PC-3 (cell line): ENCODE data around the gene HAO1. TPM values are rescaled to one million over a fixed set of nuclear protein-coding genes. Genes with fewer than 3 reads are reported as not detected.

Source experiments
- ATAC-seq: fragments of 200-7000 bp; cut with Tn5 transposase; 2 replicates; pipeline ENCODE4 v1.9.1; 2020; ENCODE audit warnings: mild to moderate bottlenecking, moderate library complexity
- BruUV-seq: library from RNA; stranded (reverse); fragments of 400-500 nt; replicated peaks from 2 replicates; lab custom pipeline; 2021; lab: Mats Ljungman, UMichigan
- CTCF ChIA-PET: fragments of 300-600 bp; sonication (Branson Sonifier 250); formaldehyde crosslinking; loops from one replicate; lab custom pipeline; 2022; ENCODE audit warnings: antibody characterized with exemption; lab: Charles Lee
- POLR2A ChIA-PET: fragments of 300-600 bp; sonication (Branson Sonifier 250); formaldehyde crosslinking; loops from one replicate; lab custom pipeline; 2022; ENCODE audit warnings: antibody characterized with exemption; ENCODE audit not compliant: unreplicated experiment; lab: Charles Lee
- DNase-seq: peaks from one replicate; pipeline ENCODE4 v3.0.0-alpha.2; 2015
- H2AFZ ChIP-seq: fragments of 300-600 bp; sonication (generic); 2 replicates; pipeline ENCODE4 v1.6.0; 2016; ENCODE audit warnings: antibody characterized with exemption, low read length
- H3F3A ChIP-seq: fragments of 300-600 bp; sonication (generic); one replicate; pipeline ENCODE4 v1.6.0; 2017; ENCODE audit warnings: antibody characterized with exemption, low read length, control low read depth, mild to moderate bottlenecking; ENCODE audit not compliant: unreplicated experiment
- H3K27ac ChIP-seq: fragments of 300-600 bp; sonication (generic); 2 replicates; pipeline ENCODE4 v1.5.1; 2016; ENCODE audit warnings: mild to moderate bottlenecking, low read length
- H3K27me3 ChIP-seq: fragments of 300-600 bp; sonication (generic); 2 replicates; pipeline ENCODE4 v1.6.1; 2016; ENCODE audit warnings: low read length, mixed read lengths
- H3K36me3 ChIP-seq: fragments of 300-600 bp; sonication (generic); 2 replicates; pipeline ENCODE4 v1.6.1; 2016; ENCODE audit warnings: low read depth, mixed run types, low read length, mixed read lengths
- H3K4me1 ChIP-seq: fragments of 300-600 bp; sonication (generic); 2 replicates; pipeline ENCODE4 v1.5.1; 2016; ENCODE audit warnings: low read length; ENCODE audit not compliant: insufficient read depth
- H3K4me2 ChIP-seq: fragments of 300-600 bp; sonication (generic); 2 replicates; pipeline ENCODE4 v1.6.0; 2016; ENCODE audit warnings: low read length
- H3K4me3 ChIP-seq: fragments of 300-600 bp; sonication (generic); 2 replicates; pipeline ENCODE4 v1.5.1; 2016; ENCODE audit warnings: mild to moderate bottlenecking, low read length, mixed read lengths
- H3K79me2 ChIP-seq: fragments of 300-600 bp; sonication (generic); 2 replicates; pipeline ENCODE4 v1.6.1; 2017; ENCODE audit warnings: low read length, mixed read lengths
- H3K9ac ChIP-seq: fragments of 300-600 bp; sonication (generic); 2 replicates; pipeline ENCODE4 v1.6.0; 2016; ENCODE audit warnings: mild to moderate bottlenecking, low read length
- H3K9me2 ChIP-seq: fragments of 300-600 bp; sonication (generic); replicated peaks from 2 replicates; pipeline ENCODE4 v1.6.1; 2016; ENCODE audit warnings: mixed run types, low read length, mixed read lengths
- H3K9me3 ChIP-seq: fragments of 300-600 bp; sonication (generic); 2 replicates; pipeline ENCODE4 v1.6.1; 2016; ENCODE audit warnings: low read length, mixed read lengths
- H4K20me1 ChIP-seq: fragments of 300-600 bp; sonication (generic); 2 replicates; pipeline ENCODE4 v1.6.1; 2016; ENCODE audit warnings: low read length, mixed read lengths
- CTCF ChIP-seq: fragments of 300-600 bp; sonication (generic); conservative IDR thresholded peaks from 2 replicates; pipeline ENCODE4 v1.5.1; 2017; ENCODE audit warnings: antibody characterized with exemption, low read depth, mild to moderate bottlenecking, low read length
- EZH2 ChIP-seq: fragments of 300-600 bp; sonication (generic); IDR thresholded peaks from one replicate; pipeline ENCODE4 v1.6.1; 2017; ENCODE audit warnings: antibody characterized with exemption, mild to moderate bottlenecking, low read length; ENCODE audit not compliant: unreplicated experiment
- EZH2phosphoT487 ChIP-seq: fragments of 300-600 bp; sonication (generic); IDR thresholded peaks from 2 replicates; pipeline ENCODE4 v1.6.1; 2018; ENCODE audit warnings: mild to moderate bottlenecking, antibody characterized with exemption, low read length, borderline replicate concordance
- intact Hi-C: fragments of 100-400 bp; cut with micrococcal nuclease; formaldehyde crosslinking; loops from 2 replicates; pipeline ENCODE4 v1.9.0; 2023
- total RNA-seq: library from RNA; depleted of rRNA; stranded (reverse); fragments of >200 nt; gene quantifications from 2 replicates; pipeline ENCODE4 v1.2.3, GENCODE V29; 2014

The HAO1 gene
- total RNA-seq, 1 experiment from 2014 or later, result 0.33 TPM

GRCh38 chr20:7902879-7903278 lies 37.4 kb downstream of the HAO1 start:
- Histone ChIP-seq H3K4me3 (no peak overlapping the region), H4K20me1 (no peaks in the 10 kb centered on the region), H3K9me3 (no peaks in the 10 kb centered on the region), H2AFZ (no peak overlapping the region), H3K4me1 (no peaks in the 10 kb centered on the region), H3K27me3 (no peaks in the 10 kb centered on the region), H3K9ac (no peak overlapping the region), H3F3A (no peaks in the 10 kb centered on the region), H3K4me2 (no peak overlapping the region), H3K36me3 (no peaks in the 10 kb centered on the region), H3K79me2 (no peaks in the 10 kb centered on the region), H3K27ac (no peak overlapping the region), H3K9me2 (no peaks in the 10 kb centered on the region)
- BruUV-seq, result no TSS peak
- DNase-seq (no peak), ATAC-seq (no peak)
- intact Hi-C loops, result no loop called here
- CTCF ChIA-PET, result no interaction called here
- POLR2A ChIA-PET, result no interaction called here
- no peak for TF ChIP-seq EZH2
- TF ChIP-seq EZH2phosphoT487, result no peak
- TF ChIP-seq CTCF, result no peak

GRCh38 chr20:7897781-7898364 lies 42.4 kb downstream of the HAO1 start:
- TF ChIP-seq CTCF (no peak), EZH2phosphoT487 (no peak), EZH2 (no peak)

GRCh38 chr20:7893014-7893730 lies 47.1 kb downstream of the HAO1 start:
- peak overlapping the region; percentile 63 for H2AFZ ChIP-seq
- ChIA-PET CTCF (no interaction called here), POLR2A (no interaction called here)
- peak; percentile 83 for ATAC-seq
- TF ChIP-seq EZH2, result no peak
- TF ChIP-seq EZH2phosphoT487, result no peak
- no peak for TF ChIP-seq CTCF
- no peaks in the 10 kb centered on the region for H3K9me3 ChIP-seq
- H3K27ac ChIP-seq, result peak overlapping the region; percentile 98
- peak overlapping the region; percentile 72 for H3K4me2 ChIP-seq
- H3K9me2 ChIP-seq, result no peaks in the 10 kb centered on the region
- H3K9ac ChIP-seq, result peak overlapping the region; percentile 82
- peak overlapping the region; percentile 32; the same call in 1 of the 2 replicates for H3K4me3 ChIP-seq
- intact Hi-C loops, result no loop called here
- H3K4me1 ChIP-seq, result peaks cover 34% of the 10 kb centered on the region
- H3F3A ChIP-seq, result peaks cover 9% of the 10 kb centered on the region
- no peaks in the 10 kb centered on the region for H4K20me1 ChIP-seq
- BruUV-seq, result no TSS peak
- no peaks in the 10 kb centered on the region for H3K36me3 ChIP-seq
- no peaks in the 10 kb centered on the region for H3K27me3 ChIP-seq
- no peaks in the 10 kb centered on the region for H3K79me2 ChIP-seq
- DNase-seq, result peak; percentile 99

More at GRCh38 chr20:7897781-7898364, 42.4 kb downstream of the HAO1 start:
- Histone ChIP-seq H3K27me3 (no peaks in the 10 kb centered on the region), H2AFZ (no peak overlapping the region), H3K36me3 (no peaks in the 10 kb centered on the region), H3K79me2 (no peaks in the 10 kb centered on the region), H3K4me1 (peaks cover 16% of the 10 kb centered on the region), H3K27ac (no peak overlapping the region), H3K4me2 (no peak overlapping the region), H3K9me2 (no peaks in the 10 kb centered on the region), H3F3A (peaks cover 4% of the 10 kb centered on the region), H3K4me3 (no peak overlapping the region), H3K9ac (no peak overlapping the region), H4K20me1 (no peaks in the 10 kb centered on the region), H3K9me3 (no peaks in the 10 kb centered on the region)
- ChIA-PET CTCF (no interaction called here), POLR2A (no interaction called here)
- no TSS peak for BruUV-seq
- intact Hi-C loops, result no loop called here
- DNase-seq (no peak), ATAC-seq (no peak)
